IPS-NIHi7 (cell line): ENCODE measurements around the gene PTX3.

Experiments
- DNase-seq: peaks from one replicate; pipeline ENCODE4 v3.0.0; 2012; ENCODE audit warnings: mixed read lengths; ENCODE audit errors: extremely low spot score

The PTX3 gene

GRCh38 chr3:157436583-157437291 is at the start of gene PTX3:
Gene PTX3, plus strand, starts transcription at chr3:157436850. Its CDS starts 84 bp downstream, at chr3:157436934.
- peak; percentile 29 for DNase-seq

- no peak for DNase-seq
Observed at GRCh38 chr3:157387708-157388435, 48.8 kb upstream of the PTX3 start.

DNA sequence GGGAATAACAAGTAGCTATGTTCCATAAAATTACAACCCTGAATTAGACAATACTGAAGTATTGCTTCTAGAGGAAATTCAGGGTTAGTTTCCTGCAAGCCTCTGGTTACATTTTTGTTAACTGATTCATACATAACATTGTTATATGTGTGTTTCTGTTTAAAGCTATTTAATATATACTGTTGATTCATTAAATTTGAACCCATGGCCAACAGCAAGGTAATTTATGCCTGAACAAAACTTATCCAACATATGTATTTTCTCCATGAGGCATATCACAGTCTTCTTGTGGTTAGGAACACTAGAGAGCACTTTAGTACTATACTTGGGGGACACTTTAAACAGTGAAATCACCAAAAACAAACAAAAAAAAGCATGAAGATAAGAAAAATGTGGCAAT is 47.7 kb upstream of the PTX3 start:
- DNase-seq = no peak

DNA sequence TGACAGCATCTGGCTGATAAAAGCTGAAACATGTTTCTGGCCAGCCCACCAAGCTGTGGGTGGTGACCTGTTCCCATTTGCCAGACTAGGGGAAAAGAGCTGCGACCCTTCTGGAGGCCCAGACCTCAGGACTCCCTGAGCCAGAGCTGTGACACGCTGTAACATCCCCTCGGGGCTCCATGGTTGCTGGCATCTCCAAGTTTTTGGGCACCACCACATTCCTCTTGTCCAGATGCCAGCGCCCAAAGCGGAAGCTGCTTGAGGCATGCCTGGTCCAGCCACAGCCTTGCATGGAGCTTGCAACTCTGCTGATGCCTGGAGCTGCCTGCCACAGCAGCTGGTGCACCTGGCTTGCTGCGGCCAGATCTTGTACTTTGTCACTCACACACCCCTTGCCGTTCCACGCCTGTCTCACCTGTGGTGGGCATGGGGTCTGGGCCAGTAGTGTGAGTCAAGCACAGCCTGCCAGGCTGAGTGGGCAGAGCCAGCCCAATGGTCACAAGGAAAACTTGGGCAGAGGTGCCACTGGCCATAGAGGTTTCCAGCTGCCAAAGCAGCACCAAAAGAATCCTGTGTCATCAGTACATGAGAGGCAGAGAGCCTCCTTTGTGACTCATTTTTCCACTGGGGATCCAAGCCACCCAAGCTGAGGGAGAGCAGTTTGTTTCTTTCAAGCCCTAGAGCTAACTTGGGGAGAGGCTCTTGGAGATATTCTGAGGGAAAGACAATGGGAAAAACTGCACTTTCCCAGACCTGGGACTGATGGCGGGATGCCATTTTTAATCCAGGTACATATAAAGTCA is 45.7 kb upstream of the PTX3 start:
- DNase-seq = no peak

GRCh38 chr3:157392104-157392503 is 44.5 kb upstream of the PTX3 start:
- DNase-seq = no peak

GRCh38 chr3:157393113-157393512 is 43.5 kb upstream of the PTX3 start:
- DNase-seq = no peak

DNA sequence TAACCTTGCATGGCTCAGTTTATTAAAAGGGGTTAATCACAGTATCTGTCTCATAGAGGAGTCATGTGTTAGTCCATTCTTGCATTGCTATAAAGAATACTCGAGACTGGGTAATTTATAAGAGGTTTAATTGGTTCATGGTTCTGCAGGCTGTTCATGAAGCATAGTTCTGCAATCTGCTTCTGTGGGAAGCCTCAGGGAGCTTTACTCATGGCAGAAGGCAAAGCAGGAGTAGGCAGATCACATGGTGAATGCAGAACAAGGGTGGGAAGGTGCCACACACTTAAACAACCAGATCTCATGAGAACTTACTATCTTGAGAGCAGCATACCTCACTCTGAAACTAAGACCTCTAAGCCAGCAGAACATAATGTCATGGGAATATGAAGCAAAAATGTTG is 42.2 kb upstream of the PTX3 start:
- no peak for DNase-seq

DNA sequence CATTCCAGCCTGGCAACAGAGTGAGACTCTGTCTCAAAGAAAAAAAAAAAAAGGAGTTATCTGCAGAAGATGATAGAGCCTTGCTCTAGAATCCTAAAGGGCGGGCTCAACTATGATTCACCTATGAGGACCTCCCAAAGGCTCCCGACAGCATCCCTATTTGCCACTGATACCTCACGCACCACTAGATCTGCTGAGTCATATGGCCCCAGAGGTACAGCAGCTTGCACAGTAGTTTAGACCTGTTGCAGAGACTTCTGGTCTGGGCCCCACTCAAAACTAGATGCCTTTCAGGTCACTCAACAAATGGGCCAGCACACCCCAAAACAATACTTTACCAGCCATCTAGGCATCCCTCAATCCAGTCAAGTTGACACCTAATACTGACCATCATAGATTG is 38.1 kb upstream of the PTX3 start:
- no peak for DNase-seq

- DNase-seq = no peak
Observed at GRCh38 chr3:157404381-157404780, 32.3 kb upstream of the PTX3 start.

- DNase-seq = no peak
Observed at GRCh38 chr3:157405457-157405856, 31.2 kb upstream of the PTX3 start.

DNA sequence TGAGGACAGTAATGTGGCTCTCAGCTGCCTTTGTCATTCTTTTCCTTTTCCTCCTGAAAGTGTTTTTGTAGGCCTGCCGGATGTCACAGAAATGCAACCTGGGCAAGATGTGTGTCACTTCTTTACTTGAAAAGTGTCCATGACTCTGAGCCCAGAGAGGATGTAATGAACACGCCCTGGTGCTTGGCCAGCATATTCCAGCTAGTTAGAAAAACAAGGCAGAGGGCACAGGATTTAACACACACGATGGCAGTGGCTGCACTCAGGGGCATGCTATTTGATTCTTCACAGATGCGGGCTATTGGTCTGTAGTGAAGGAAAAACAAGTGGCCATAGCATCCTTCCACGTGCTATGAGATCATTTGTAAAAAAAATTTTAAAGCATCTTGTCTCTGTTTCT is 30.3 kb upstream of the PTX3 start:
- no peak for DNase-seq

DNA sequence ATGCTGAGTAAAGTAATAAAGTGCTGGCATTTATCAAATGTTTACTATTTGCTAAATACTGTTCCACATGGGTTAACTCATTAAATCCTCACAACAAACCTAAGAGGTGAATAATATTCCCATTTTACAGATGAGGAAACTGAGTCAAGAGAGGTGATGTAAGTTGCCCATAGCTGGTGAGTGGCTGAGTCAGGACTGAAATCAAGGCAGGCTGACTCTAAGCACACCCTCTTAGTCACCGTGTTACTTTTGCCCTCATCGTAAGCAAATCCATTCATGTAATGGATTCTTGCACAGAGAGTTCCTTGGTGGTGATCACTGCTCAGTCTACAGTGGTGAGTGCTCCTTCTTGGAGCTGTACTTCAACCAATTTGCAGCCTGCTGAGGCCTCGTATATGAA is 28.9 kb upstream of the PTX3 start:
- DNase-seq = no peak

DNA sequence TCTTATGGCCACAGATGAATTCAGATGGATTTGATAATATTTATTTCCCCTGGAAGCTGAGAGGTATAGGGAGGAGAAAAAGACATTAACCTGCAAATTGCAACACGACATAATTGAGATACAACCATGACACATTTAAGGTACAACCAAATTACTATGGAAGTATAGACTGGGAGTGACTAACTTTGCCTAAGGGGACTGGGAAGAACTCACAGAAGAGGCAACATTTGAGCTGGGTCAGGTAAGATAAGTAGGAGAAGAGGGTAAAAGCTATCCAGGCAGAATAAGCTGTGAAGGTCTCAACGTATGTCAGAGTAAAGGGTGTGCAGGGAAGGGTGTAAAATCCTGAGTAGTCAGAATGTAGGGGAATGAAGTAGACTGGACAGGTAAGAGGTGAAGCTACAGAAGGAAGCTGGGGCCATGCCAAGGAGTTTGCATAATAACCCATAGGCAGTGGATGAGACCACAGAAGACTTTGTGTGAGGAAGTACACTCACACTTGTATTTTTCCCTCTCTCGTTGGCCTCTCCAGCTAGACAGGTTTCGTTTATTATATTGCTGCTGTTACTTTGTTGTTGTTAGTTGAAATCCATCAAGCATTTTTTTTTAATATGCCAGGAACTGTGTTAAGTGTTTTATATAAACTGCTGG is 28.0 kb upstream of the PTX3 start:
- no peak for DNase-seq

GRCh38 chr3:157409516-157409915 is 27.1 kb upstream of the PTX3 start:
- no peak for DNase-seq

DNA sequence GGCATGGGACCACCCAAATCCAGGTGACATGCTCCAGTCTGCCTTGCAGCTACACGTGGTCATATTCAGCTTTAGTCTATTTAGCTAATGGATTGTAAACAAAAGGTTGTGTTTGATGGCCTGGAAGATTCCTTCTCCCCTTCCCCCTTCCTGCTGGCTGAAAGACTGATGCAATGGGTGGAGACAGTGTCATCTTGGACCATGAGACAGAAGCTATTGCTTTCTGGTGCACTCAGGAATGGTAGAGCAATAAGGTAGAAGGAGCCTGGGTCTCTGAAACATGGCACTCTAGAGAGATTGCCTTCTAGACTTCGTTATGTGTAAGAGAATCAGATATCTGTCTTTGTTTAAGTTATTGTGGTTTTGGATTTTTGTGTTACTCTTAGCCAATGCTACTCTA is 25.7 kb upstream of the PTX3 start:
- DNase-seq = no peak

- DNase-seq = no peak
Observed at GRCh38 chr3:157412323-157412855, 24.3 kb upstream of the PTX3 start.

DNA sequence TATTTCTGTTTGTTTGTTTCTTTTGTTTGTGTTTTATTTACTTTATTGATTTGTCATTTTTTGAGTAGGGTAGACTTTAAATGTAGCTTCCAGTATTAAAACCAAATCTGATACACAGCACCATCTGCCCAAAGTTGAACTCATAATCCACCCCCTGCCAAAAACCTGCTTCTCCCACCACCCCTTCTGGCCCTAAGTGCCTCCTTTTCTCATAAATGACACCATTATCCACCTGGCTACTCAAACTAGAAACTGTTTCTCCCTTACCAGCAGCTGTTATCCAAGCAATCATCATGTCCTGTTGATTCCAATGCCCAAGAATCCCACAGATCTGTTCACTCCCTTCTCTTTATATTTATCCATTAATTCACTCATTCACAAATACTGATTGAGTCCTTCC is 21.8 kb upstream of the PTX3 start:
- no peak for DNase-seq

- no peak for DNase-seq
Observed at GRCh38 chr3:157416347-157417087, 20.1 kb upstream of the PTX3 start.

DNA sequence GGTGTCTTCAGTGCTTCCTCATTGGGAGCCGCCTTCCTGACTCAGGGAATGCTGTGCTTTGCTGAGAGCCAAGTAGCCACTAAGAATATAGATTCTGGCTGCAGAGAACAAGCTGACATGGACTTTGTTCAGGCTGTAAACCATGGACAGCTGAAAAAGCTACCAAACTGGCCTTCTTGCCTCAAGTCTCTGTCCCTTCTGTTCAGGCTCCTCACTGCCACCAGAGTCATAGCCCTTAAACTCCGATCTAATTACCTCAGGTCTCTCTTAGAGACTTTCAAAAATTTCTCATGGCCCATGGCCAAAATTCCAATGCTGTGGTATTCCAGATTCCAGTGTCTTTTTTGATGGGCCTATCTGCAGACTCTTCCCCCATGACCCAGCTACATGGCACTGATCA is 19.4 kb upstream of the PTX3 start:
- no peak for DNase-seq

DNA sequence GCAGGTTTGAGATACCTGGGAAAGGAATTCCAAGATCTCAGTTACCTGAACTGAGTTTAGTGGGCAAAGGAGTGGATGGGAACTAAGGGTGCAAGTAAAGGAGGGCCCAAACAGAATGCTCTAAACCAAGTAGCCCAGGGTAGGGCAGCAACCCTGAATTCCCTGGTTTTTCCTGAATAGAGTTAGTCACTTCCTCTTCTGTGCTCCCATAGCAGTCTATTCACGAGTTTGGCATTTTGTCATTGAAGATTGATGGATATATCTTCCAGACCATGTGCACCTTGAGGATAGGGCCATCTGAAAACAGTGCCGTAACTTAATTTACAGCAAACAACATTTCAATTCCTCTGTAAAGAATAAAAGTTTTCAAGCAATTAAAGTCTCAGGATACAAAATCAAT is 18.5 kb upstream of the PTX3 start:
- no peak for DNase-seq

- no peak for DNase-seq
Observed at GRCh38 chr3:157420606-157421130, 16.0 kb upstream of the PTX3 start.
